Activated T-helper 1 cell treated with Interleukin-2 at 50 U/mL for 16 hours (primary cell): ENCODE results near the gene DDX11.
"Not testable (repeated sequence)": the region's sequence is repeated elsewhere in the genome, so short reads cannot be mapped to it uniquely, and the experiment has no call there.

Experiments
- DNase-seq: peaks from one replicate; pipeline ENCODE4 v3.0.0-alpha.2; 2020; ENCODE audit warnings: low read depth

DDX11 gene

GRCh38 chr12:31099434-31099833, 25.8 kb downstream of the DDX11 start:
- DNase-seq, result not testable (repeated sequence)

- not testable (repeated sequence) for DNase-seq
Measured at GRCh38 chr12:31100503-31101208, 27.0 kb downstream of the DDX11 start.

- not testable (repeated sequence) for DNase-seq
Measured at GRCh38 chr12:31102125-31102524, 28.5 kb downstream of the DDX11 start.

- DNase-seq, result not testable (repeated sequence)
Measured at GRCh38 chr12:31102596-31102995, 28.9 kb downstream of the DDX11 start.

DNA sequence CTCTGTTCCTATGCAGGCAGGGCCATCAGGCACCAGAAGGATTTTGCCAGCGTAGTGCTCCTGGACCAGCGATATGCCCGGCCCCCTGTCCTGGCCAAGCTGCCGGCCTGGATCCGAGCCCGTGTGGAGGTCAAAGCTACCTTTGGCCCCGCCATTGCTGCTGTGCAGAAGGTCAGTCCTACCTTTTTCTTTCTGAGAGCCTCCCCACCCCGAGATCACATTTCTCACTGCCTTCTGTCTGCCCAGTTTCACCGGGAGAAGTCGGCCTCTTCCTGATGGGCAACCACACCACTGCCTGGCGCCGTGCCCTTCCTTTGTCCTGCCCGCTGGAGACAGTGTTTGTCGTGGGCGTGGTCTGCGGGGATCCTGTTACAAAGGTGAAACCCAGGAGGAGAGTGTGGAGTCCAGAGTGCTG, 29.9 kb downstream of the DDX11 start:
- not testable (repeated sequence) for DNase-seq

DNA sequence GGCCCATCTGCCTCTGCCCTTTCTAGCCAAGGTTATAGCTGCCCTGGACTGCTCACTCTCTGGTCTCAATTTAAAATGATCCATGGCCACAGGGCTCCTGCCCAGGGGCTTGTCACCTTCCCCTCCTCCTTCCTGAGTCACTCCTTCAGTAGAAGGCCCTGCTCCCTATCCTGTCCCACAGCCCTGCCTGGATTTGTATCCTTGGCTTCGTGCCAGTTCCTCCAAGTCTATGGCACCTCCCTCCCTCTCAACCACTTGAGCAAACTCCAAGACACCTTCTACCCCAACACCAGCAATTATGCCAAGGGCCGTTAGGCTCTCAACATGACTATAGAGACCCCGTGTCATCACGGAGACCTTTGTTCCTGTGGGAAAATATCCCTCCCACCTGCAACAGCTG, 30.6 kb downstream of the DDX11 start:
- not testable (repeated sequence) for DNase-seq

GRCh38 chr12:31104773-31105172, 31.1 kb downstream of the DDX11 start:
- not testable (repeated sequence) for DNase-seq

DNA sequence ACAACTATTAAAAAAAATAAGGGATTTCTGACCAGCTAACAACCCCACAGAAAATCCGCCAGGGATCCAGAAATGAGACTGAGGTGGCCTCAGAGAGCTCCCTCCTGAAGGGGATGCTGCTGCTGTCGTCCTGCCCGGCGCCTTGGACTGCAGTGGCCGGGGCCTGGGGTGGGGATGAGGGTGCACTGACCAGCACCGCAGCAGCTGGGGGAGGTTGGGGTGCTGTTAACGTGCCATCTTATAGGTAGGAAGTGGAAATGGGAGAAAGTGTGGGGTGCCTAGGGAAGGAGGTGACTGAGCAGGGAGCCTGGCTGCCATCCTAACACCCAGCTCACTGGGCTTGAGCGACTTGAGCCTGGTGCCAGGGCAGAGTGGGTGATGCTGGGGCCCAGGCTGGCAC, 32.0 kb downstream of the DDX11 start:
- no peak for DNase-seq

GRCh38 chr12:31106101-31106803, 32.6 kb downstream of the DDX11 start:
- no peak for DNase-seq

GRCh38 chr12:31109773-31110172, 36.1 kb downstream of the DDX11 start:
- DNase-seq, result not testable (repeated sequence)

DNA sequence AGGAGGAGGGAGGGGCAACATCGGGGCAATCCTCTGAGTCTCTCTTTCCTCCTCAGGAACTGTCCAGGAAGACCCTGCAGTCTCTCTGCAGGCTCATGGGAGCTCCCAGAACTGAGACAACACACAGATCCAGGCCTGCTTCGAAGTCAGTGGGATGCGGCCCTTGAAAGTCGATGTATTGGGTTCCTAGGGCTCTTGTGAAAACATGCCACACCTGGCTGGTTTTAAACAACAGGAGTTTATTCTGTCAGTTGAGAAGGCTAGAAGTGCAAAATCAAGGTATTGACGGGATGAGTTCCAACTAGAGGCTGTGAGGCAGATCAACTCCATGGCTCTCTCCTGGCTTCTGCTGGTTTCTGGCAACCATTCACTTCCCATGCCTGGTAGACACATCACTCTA, 36.6 kb downstream of the DDX11 start:
- not testable (repeated sequence) for DNase-seq

- DNase-seq, result not testable (repeated sequence)
Measured at GRCh38 chr12:31115092-31115601, 41.5 kb downstream of the DDX11 start.

DNA sequence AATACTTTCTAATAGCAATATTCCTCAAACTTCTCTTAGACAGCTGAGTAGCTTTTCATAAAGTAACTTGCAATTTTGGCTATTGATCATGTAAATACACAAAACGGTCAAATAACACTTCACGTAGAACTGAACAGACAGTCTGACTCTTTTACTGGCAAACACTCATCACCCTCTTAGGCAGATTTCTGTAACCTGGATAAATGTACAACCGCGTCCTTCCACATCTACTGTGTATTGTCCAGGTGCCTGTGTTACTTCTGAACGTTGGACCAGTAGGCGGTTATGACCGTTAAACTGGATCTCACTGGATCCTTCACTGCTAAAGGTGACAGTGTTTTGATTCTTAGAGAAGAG, 43.2 kb downstream of the DDX11 start:
- not testable (repeated sequence) for DNase-seq

GRCh38 chr12:31117203-31118011, 43.7 kb downstream of the DDX11 start:
- no peak for DNase-seq

GRCh38 chr12:31118347-31119191, 44.9 kb downstream of the DDX11 start:
- DNase-seq, result no peak

DNA sequence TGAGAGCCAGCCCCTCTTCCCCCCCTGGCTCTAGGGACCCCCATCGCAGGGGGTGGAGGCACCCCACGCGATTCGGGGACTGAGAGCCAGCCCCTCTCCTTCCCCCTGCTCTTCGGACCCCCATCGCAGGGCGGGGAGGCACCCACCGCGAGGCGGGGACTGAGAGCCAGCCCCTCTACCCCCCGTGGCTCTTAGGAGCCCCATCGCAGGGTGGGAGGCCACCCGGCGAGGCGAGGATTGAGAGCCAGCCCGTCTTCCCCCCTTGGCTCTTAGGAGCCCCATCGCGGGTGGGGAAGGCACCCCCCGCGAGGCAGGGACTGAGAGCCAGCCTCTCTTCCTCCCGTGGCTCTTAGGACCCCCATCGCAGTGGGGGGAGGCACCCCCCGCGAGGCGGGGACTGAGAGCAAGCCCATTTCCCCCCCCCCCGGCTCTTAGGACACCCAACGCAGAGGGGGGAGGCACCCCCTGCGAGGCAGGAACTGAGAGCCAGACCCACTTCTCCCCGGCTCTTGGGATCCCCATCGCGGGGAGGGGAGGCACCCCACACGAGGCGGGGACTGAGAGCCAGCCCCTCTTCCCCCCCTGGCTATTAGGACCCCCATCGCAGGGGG, 45.6 kb downstream of the DDX11 start:
- DNase-seq, result no peak

DNA sequence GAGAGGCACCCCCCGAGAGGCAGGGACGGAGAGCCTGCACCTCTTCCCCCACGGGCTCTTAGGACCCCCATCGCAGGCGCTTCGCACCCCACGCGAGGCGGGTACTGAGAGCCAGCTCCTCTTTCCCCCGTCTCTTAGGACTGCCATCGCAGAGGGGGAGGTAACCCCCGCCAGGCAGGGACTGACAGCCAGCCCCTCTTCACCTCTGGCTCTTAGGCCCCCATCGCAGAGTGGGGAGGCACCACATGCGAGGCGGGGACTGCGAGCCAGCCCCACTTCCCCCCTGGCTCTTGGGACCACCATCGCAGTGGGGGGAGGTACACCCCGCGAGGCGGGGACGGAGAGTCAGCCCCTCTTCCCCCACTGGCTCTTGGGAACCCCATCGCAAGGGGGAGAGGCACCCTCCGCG, 46.1 kb downstream of the DDX11 start:
- no peak for DNase-seq

GRCh38 chr12:31120392-31121008, 46.8 kb downstream of the DDX11 start:
- no peak for DNase-seq

- not testable (repeated sequence) for DNase-seq
Measured at GRCh38 chr12:31121022-31121728, 47.5 kb downstream of the DDX11 start.

DNA sequence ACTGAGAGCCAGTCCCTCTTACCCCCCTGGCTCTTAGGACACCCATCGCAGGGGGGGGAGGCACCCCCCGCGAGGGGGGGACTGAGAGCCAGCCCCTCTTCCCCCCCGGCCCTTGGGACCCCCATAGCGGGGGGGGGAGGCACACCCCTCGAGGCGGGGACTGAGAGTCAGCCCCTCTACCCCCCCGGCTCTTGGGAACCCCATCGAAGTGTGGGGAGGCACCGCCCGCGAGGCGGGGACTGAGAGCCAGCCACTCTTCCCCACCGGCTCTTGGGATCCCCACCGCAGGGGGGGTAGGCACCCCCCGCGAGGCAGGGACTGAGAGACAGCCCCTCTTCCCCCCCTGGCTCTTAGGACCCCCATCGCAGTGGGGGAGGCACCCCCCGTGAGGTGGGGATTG, 48.8 kb downstream of the DDX11 start:
- no peak for DNase-seq
